Tibial nerve (tissue), 4 donors: ENCODE results near the gene SLC39A13.

Source experiments
- CTCF ChIP-seq, 5 experiments: fragments of 200-600 bp in 3 of 5; fragments of 450-650 bp in 2 of 5; sonication (generic) in 3 of 5; IDR thresholded peaks; one replicate each; pipeline ENCODE4 v1.5.1; 2016 to 2019; ENCODE audit warnings: antibody characterized with exemption in 5 of 5, mild to moderate bottlenecking in 3 of 5, moderate library complexity in 2 of 5
- EP300 ChIP-seq, 2 donors: sonication (generic); formaldehyde crosslinking; IDR thresholded peaks; one replicate each; pipeline ENCODE4 v1.6.1; 2017; ENCODE audit warnings: antibody characterized with exemption in 2 of 2, mild to moderate bottlenecking in 1 of 2
- POLR2A ChIP-seq, 2 donors: fragments of 450-650 bp; IDR thresholded peaks; one replicate each; pipeline ENCODE4 v1.6.1; 2017; ENCODE audit warnings: antibody characterized with exemption in 2 of 2, mild to moderate bottlenecking in 2 of 2, moderate library complexity in 2 of 2

- TF ChIP-seq CTCF (IDR thresholded peaks at IDR 0.05) = no peak
- TF ChIP-seq POLR2A (IDR thresholded peaks at IDR 0.05) = no peak
- TF ChIP-seq EP300 (IDR thresholded peaks at IDR 0.05) = no peak
Measured at GRCh38 chr11:47383071-47383470, 25.3 kb upstream of the SLC39A13 start.
